ENCODE measurements around the gene RNF5. TPM values are rescaled to one million over a fixed set of nuclear protein-coding genes. Genes with fewer than 3 reads are reported as not detected.

The RNF5 gene
- total and polyA plus RNA-seq, 2 donors (not counting 1 experiment from before 2014, with no cell fraction given): 25.5 to 40.7 TPM

DNA sequence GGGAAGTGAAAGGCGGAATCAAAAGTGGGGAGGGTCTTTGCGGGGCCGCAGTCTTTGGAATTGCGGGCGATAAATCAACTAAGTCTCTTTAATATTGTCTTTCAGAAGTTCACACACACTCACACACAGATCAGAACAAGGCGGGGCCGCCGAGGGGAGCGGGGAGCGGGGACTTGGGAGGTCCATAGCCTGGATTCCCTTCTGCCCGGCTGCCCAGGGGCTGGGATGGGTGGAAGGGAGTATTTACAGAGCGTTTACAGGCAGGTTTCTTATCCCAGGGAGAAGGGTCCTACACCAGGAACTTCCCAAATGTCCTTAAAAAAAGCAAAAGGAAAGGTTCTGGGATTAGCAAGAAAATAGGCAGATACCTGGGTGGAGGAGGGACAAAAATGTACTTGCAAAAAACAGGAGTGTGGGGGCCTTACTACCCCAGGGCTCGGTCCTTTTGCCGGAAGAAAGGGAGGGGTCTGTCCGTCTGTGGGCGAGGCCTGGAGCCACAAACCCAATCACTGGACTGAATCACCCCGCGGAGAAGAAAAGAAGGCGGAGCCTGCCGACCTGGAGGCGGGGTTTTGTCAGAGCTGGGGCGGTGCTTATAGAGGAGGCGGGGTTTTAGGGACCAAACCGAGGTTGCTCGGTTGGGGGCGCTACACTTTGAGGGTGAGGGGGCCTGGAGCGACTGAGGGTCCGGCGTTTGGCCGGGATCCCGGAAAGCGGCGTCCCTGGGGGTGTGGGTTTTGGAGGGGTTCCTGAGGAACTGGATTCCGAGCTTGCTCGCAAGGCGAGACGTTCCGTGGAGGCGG is 29.7 kb upstream of the RNF5 start:
- no peak for TF ChIP-seq EZH2 (IDR thresholded peaks at IDR 0.05; ENCODE audit: borderline replicate concordance, insufficient read depth, low read depth, low read length, poor library complexity, severe bottlenecking)
- TF ChIP-seq, protein P1, sequence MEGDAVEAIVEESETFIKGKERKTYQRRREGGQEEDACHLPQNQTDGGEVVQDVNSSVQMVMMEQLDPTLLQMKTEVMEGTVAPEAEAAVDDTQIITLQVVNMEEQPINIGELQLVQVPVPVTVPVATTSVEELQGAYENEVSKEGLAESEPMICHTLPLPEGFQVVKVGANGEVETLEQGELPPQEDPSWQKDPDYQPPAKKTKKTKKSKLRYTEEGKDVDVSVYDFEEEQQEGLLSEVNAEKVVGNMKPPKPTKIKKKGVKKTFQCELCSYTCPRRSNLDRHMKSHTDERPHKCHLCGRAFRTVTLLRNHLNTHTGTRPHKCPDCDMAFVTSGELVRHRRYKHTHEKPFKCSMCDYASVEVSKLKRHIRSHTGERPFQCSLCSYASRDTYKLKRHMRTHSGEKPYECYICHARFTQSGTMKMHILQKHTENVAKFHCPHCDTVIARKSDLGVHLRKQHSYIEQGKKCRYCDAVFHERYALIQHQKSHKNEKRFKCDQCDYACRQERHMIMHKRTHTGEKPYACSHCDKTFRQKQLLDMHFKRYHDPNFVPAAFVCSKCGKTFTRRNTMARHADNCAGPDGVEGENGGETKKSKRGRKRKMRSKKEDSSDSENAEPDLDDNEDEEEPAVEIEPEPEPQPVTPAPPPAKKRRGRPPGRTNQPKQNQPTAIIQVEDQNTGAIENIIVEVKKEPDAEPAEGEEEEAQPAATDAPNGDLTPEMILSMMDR (IDR thresholded peaks at IDR 0.05): peak; percentile 12
- ChIA-PET POLR2A (no interaction called here), CTCF (no interaction called here)
- H3K27me3 Mint-ChIP-seq: peaks cover 65% of the 10 kb centered on the region
- H3K4me2 ChIP-seq (replicated peaks; ENCODE audit: low read depth, low read length, poor library complexity, severe bottlenecking): peak overlapping the region; percentile 61
- peak overlapping the region; percentile 73 for H3K4me3 Mint-ChIP-seq
- intact Hi-C loops (cut with micrococcal nuclease): no loop called here
- H3K4me1 Mint-ChIP-seq: peaks cover 39% of the 10 kb centered on the region
- peak overlapping the region in 4 of 5 experiments; percentile 21 to 53 (median 38) for H3K4me3 ChIP-seq (ENCODE audit: control extremely low read depth in 1 of 5, extremely low read depth in 1 of 5, insufficient read depth in 1 of 5, low read depth in 2 of 5, low read length in 4 of 5)
- no peak overlapping the region for H3K27ac ChIP-seq (ENCODE audit: low read length in 2 of 2)
- no peaks in the 10 kb centered on the region for H4K20me1 ChIP-seq (ENCODE audit: control insufficient read depth, insufficient read depth, low read length, poor library complexity, severe bottlenecking)
- peaks cover 21 to 22% of the 10 kb centered on the region in 2 donors for H3K4me1 ChIP-seq (ENCODE audit: control insufficient read depth in 2 of 2, insufficient read depth in 2 of 2, low read length in 2 of 2)
- H3K9me3 ChIP-seq (ENCODE audit: control extremely low read depth in 1 of 3, control insufficient read depth in 2 of 3, insufficient read depth in 1 of 3, low read length in 2 of 3): peaks cover 0 to 16% (median 3%) of the 10 kb centered on the region in 3 donors
- WGBS (ENCODE audit: insufficient coverage): 11% methylated on average over 27 of the region's 39 CpGs
- no peaks in the 10 kb centered on the region for H3K79me2 ChIP-seq (ENCODE audit: control insufficient read depth, insufficient read depth, low read length)
- DNase-seq: peak; percentile 64
- H2AFZ ChIP-seq (ENCODE audit: insufficient read depth, low read depth, low read length, poor library complexity, severe bottlenecking): peak overlapping the region; percentile 54
- ATAC-seq (ENCODE audit: low read depth): peak; percentile 73
- peaks cover 0 to 54% (median 29%) of the 10 kb centered on the region in 4 experiments for H3K27me3 ChIP-seq (replicated peaks in 1 of 4; ENCODE audit: control extremely low read depth in 1 of 4, control insufficient read depth in 3 of 4, insufficient read depth in 4 of 4, low read length in 3 of 4)
- peak overlapping the region; percentile 43 for H3K9ac ChIP-seq (ENCODE audit: low read length)
- H3K36me3 ChIP-seq (replicated peaks in 1 of 2; ENCODE audit: control extremely low read depth in 1 of 2, control insufficient read depth in 1 of 2, extremely low read depth in 1 of 2, insufficient read depth in 2 of 2, low read length in 1 of 2): no peaks in the 10 kb centered on the region
- no peaks in the 10 kb centered on the region for H3K9me3 Mint-ChIP-seq (ENCODE audit: insufficient read depth)
- H3K27ac Mint-ChIP-seq: peak overlapping the region; percentile 15

All from B cell (primary cell).